CD4-positive, alpha-beta T cell treated with Interleukin-12 subunit alpha and Interleukin-12 subunit beta, for 1 hour (primary cell): ENCODE measurements around the gene CDKAL1.

ENCODE experiments used
- DNase-seq: peaks from one replicate; pipeline ENCODE4 v3.0.0-alpha.2; 2020

Gene CDKAL1

GRCh38 chr6:21281366-21281765 lies 747.1 kb downstream of the CDKAL1 start:
- no peak for DNase-seq
